ENCODE results near the gene ATAD3C. TPM values are rescaled to one million over a fixed set of nuclear protein-coding genes. Genes with fewer than 3 reads are reported as not detected.
"Not testable (repeated sequence)": the region's sequence is repeated elsewhere in the genome, so short reads cannot be mapped to it uniquely, and the experiment has no call there.

ATAD3C gene
- total RNA-seq, 4 donors from 2014 or later: 0.32 to 2.4 (median 0.58) TPM

- WGBS: 86% methylated on average over 13 of the region's 13 CpGs
- no peak for TF ChIP-seq CTCF (IDR thresholded peaks at IDR 0.05)
- TF ChIP-seq EP300 (IDR thresholded peaks at IDR 0.05): no peak
- no peak for TF ChIP-seq POLR2A (IDR thresholded peaks at IDR 0.05; ENCODE audit: low read depth)
- TF ChIP-seq POLR2AphosphoS5 (IDR thresholded peaks at IDR 0.05): no peak
Observed at GRCh38 chr1:1415751-1416150, 33.7 kb upstream of the ATAD3C start.

GRCh38 chr1:1417396-1417795 is 32.1 kb upstream of the ATAD3C start:
- peaks cover 8 to 46% (median 30%) of the 10 kb centered on the region in 4 donors for H3K4me1 ChIP-seq
- H3K27me3 ChIP-seq; H3K27ac ChIP-seq (replicated peaks in 1 of 4); intact Hi-C loops (cut with DNase I); H3K4me3 ChIP-seq; H3K9me3 ChIP-seq; H3K36me3 ChIP-seq; DNase-seq (ENCODE audit: extremely low spot score): not testable (repeated sequence)
- WGBS: 80% methylated on average over 5 of the region's 5 CpGs

More at GRCh38 chr1:1415751-1416150, 33.7 kb upstream of the ATAD3C start:
- Histone ChIP-seq H3K27ac (replicated peaks in 1 of 4) (no peak overlapping the region), H3K4me3 (no peak overlapping the region), H3K4me1 (peaks cover 4 to 30% (median 19%) of the 10 kb centered on the region in 4 donors), H3K27me3 (no peaks in the 10 kb centered on the region), H3K9me3 (no peaks in the 10 kb centered on the region), H3K36me3 (no peaks in the 10 kb centered on the region)
- intact Hi-C loops (cut with DNase I): no loop called here
- no peak for DNase-seq (ENCODE audit: extremely low spot score)

GRCh38 chr1:1417825-1418463 is 31.5 kb upstream of the ATAD3C start:
- H3K4me3 ChIP-seq; H3K27ac ChIP-seq (replicated peaks in 1 of 4); intact Hi-C loops (cut with DNase I); H3K9me3 ChIP-seq; DNase-seq (ENCODE audit: extremely low spot score); H3K36me3 ChIP-seq; H3K27me3 ChIP-seq: not testable (repeated sequence)
- WGBS: 91% methylated on average over 19 of the region's 25 CpGs
- peaks cover 8 to 52% (median 34%) of the 10 kb centered on the region in 4 donors for H3K4me1 ChIP-seq

GRCh38 chr1:1418464-1419362 is 30.8 kb upstream of the ATAD3C start:
- H3K36me3 ChIP-seq: no peaks in the 10 kb centered on the region
- WGBS: 92% methylated on average over 19 of the region's 26 CpGs
- no peaks in the 10 kb centered on the region for H3K9me3 ChIP-seq
- peak overlapping the region in 1 of 4 donors; percentile 53 for H3K4me3 ChIP-seq
- no peaks in the 10 kb centered on the region for H3K27me3 ChIP-seq
- no peak for DNase-seq (ENCODE audit: extremely low spot score)
- peak overlapping the region; percentile 75 to 84 (median 76) for H3K27ac ChIP-seq (replicated peaks in 1 of 4)
- H3K4me1 ChIP-seq: peaks cover 8 to 52% (median 34%) of the 10 kb centered on the region in 4 donors
- TF ChIP-seq EP300 (IDR thresholded peaks at IDR 0.05): no peak
- intact Hi-C loops (cut with DNase I): no loop called here

GRCh38 chr1:1419363-1419812 is 30.1 kb upstream of the ATAD3C start:
- 98% methylated on average over 8 of the region's 21 CpGs for WGBS
- H3K4me1 ChIP-seq: peaks cover 8 to 52% (median 34%) of the 10 kb centered on the region in 4 donors
- no peak for DNase-seq (ENCODE audit: extremely low spot score)
- H3K27me3 ChIP-seq: no peaks in the 10 kb centered on the region
- no peaks in the 10 kb centered on the region for H3K36me3 ChIP-seq
- intact Hi-C loops (cut with DNase I): no loop called here
- TF ChIP-seq EP300 (IDR thresholded peaks at IDR 0.05): no peak
- no peak for TF ChIP-seq POLR2AphosphoS5 (IDR thresholded peaks at IDR 0.05)
- no peak for TF ChIP-seq POLR2A (IDR thresholded peaks at IDR 0.05; ENCODE audit: low read depth)
- no peak for TF ChIP-seq CTCF (IDR thresholded peaks at IDR 0.05)
- H3K27ac ChIP-seq (replicated peaks in 1 of 4): peak overlapping the region; percentile 75 to 84 (median 76)
- no peaks in the 10 kb centered on the region for H3K9me3 ChIP-seq
- H3K4me3 ChIP-seq: peak overlapping the region; percentile 53 to 62 (median 54)
